Activated naive CD4-positive, alpha-beta T cell treated with anti-CD3 and anti-CD28 coated beads, Interleukin-2, amount 10 ng/mL, durations not matched to agents 7 days and 5 days (primary cell): ENCODE measurements around the gene RARG.
"Not testable (repeated sequence)": the region's sequence is repeated elsewhere in the genome, so short reads cannot be mapped to it uniquely, and the experiment has no call there.

Experiments
- CTCF ChIA-PET: fragments of 350-600 bp; sonication (Branson Sonifier 250); formaldehyde crosslinking; loops from one replicate; lab custom pipeline; 2021; ENCODE audit warnings: antibody characterized with exemption; lab: Charles Lee
- DNase-seq: peaks from one replicate; pipeline ENCODE4 v3.0.0-alpha.2; 2020
- H3K27ac Mint-ChIP-seq: one replicate; pipeline ENCODE4 v1.8.0; 2021; ENCODE audit warnings: mild to moderate bottlenecking, moderate library complexity, mixed read lengths
- H3K27me3 Mint-ChIP-seq: one replicate; pipeline ENCODE4 v1.8.0; 2021; ENCODE audit warnings: mild to moderate bottlenecking, mixed read lengths
- H3K36me3 Mint-ChIP-seq: one replicate; pipeline ENCODE4 v1.8.0; 2021; ENCODE audit warnings: mixed read lengths
- H3K4me1 Mint-ChIP-seq: one replicate; pipeline ENCODE4 v1.8.0; 2021; ENCODE audit warnings: mixed read lengths
- H3K4me3 Mint-ChIP-seq: one replicate; pipeline ENCODE4 v1.8.0; 2021; ENCODE audit warnings: mild to moderate bottlenecking, moderate library complexity, mixed read lengths
- H3K9me3 Mint-ChIP-seq: one replicate; pipeline ENCODE4 v1.8.0; 2021; ENCODE audit warnings: mixed read lengths

The RARG gene

GRCh38 chr12:53169644-53170043 lies 62.4 kb downstream of the RARG start:
- Mint-ChIP-seq H3K36me3 (no peaks in the 10 kb centered on the region), H3K4me1 (no peaks in the 10 kb centered on the region), H3K4me3 (no peak overlapping the region), H3K9me3 (no peaks in the 10 kb centered on the region), H3K27me3 (no peaks in the 10 kb centered on the region), H3K27ac (no peak overlapping the region)
- DNase-seq: no peak
- CTCF ChIA-PET: no interaction called here

- no peaks in the 10 kb centered on the region for H3K4me1 Mint-ChIP-seq
- no peak overlapping the region for H3K27ac Mint-ChIP-seq
- H3K4me3 Mint-ChIP-seq: no peak overlapping the region
- no peaks in the 10 kb centered on the region for H3K36me3 Mint-ChIP-seq
- H3K9me3 Mint-ChIP-seq: no peaks in the 10 kb centered on the region
- H3K27me3 Mint-ChIP-seq: no peaks in the 10 kb centered on the region
- DNase-seq: no peak
- CTCF ChIA-PET: interaction anchor here (1.0 to 1.7 kb wide), 3 partner anchors 9 to 45 kb away, joined by 3 to 10 read pairs (median 4); no protein-coding TSS in a partner anchor
Measured at GRCh38 chr12:53166837-53167236, 65.2 kb downstream of the RARG start.

- H3K4me3 Mint-ChIP-seq, H3K36me3 Mint-ChIP-seq, DNase-seq, H3K27ac Mint-ChIP-seq, H3K4me1 Mint-ChIP-seq, H3K9me3 Mint-ChIP-seq, H3K27me3 Mint-ChIP-seq: not testable (repeated sequence)
- CTCF ChIA-PET: interaction anchor here (0.7 to 6.3 kb wide), 2 partner anchors 49 to 121 kb away, joined by 3 to 69 read pairs; no protein-coding TSS in a partner anchor
Measured at GRCh38 chr12:53163008-53163407, 69.0 kb downstream of the RARG start.

DNA sequence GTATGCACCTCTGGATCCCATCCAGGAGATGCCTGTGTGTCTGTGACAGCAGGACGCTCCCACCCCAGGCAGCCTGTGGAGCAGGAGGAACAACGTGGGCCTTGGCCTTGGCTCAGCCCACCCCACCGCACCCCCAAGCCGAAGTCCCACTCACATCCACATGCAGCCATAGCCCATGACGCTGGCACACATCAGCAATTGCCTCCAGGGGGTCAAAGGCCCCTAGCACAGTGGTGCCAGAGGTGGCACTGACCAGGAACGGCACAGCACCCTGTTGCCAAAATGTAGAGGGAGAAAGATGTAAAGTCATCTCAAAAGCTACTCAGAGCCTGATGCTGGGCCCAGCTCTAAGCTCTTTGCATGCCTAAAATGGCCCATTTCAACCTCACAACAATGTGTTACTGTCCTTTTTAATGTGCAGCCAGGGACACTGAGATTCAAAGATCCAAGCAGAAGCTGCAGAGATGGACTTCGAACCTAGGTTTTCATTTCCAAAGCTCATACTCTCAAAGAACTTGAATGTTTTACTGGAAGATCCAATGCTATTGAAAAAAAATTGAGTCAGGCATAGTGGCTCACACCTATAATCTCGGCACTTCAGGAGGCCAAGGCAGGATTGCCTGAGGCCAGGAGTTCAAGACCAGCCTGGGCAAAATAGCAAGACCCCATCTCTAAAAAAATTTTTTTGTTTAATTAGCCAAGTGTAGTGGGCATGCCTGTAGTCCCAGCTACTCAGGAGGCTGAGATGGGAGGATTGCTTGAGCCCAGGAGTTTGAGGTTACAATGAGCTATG lies 70.7 kb downstream of the RARG start:
- Mint-ChIP-seq H3K27me3 (no peaks in the 10 kb centered on the region), H3K4me1 (peaks cover 10% of the 10 kb centered on the region), H3K4me3 (no peak overlapping the region), H3K36me3 (no peaks in the 10 kb centered on the region), H3K9me3 (no peaks in the 10 kb centered on the region), H3K27ac (no peak overlapping the region)
- CTCF ChIA-PET: interaction anchor here (0.5 to 6.3 kb wide), 19 partner anchors 11 to 261 kb away, joined by 3 to 69 read pairs (median 14); partner anchors contain the start of genes AAAS, CSAD, ESPL1 and ITGB7
- DNase-seq: no peak

- Mint-ChIP-seq H3K27me3 (no peaks in the 10 kb centered on the region), H3K9me3 (no peaks in the 10 kb centered on the region), H3K4me1 (peaks cover 10% of the 10 kb centered on the region), H3K27ac (no peak overlapping the region), H3K4me3 (no peak overlapping the region), H3K36me3 (no peaks in the 10 kb centered on the region)
- CTCF ChIA-PET: interaction anchor here (0.5 to 6.3 kb wide), 28 partner anchors 10 to 262 kb away, joined by 3 to 69 read pairs (median 8); partner anchors contain the start of genes AAAS, CSAD, ESPL1 and ITGB7
- no peak for DNase-seq
Measured at GRCh38 chr12:53160673-53161072, 71.3 kb downstream of the RARG start.
